ENCODE data around the gene FKBP8. TPM values are rescaled to one million over a fixed set of nuclear protein-coding genes. Genes with fewer than 3 reads are reported as not detected.
A peak's percentile ranks its signal among the peaks of the same experiment; 100 is the strongest.
"Not testable (repeated sequence)": the region's sequence is repeated elsewhere in the genome, so short reads cannot be mapped to it uniquely, and the experiment has no call there.

The FKBP8 gene
- 130 and 186 TPM in 2 replicates for total RNA-seq

- no peak for DNase-seq (ENCODE audit: low read depth, low spot score)
These were observed at the start of gene FKBP8 for GRCh38 chr19:18542941-18543813. Gene FKBP8, minus strand, starts transcription at chr19:18543573. Its CDS starts 1,603 bp downstream, at chr19:18541970.

- DNase-seq (ENCODE audit: low read depth, low spot score), result not testable (repeated sequence)
These were observed 49.4 kb upstream of the FKBP8 start for GRCh38 chr19:18592732-18593131.

GRCh38 chr19:18591735-18592385, 48.5 kb upstream of the FKBP8 start:
- DNase-seq (ENCODE audit: low read depth, low spot score), result no peak

GRCh38 chr19:18590273-18591272, 47.2 kb upstream of the FKBP8 start:
- no peak for DNase-seq (ENCODE audit: low read depth, low spot score)

DNA sequence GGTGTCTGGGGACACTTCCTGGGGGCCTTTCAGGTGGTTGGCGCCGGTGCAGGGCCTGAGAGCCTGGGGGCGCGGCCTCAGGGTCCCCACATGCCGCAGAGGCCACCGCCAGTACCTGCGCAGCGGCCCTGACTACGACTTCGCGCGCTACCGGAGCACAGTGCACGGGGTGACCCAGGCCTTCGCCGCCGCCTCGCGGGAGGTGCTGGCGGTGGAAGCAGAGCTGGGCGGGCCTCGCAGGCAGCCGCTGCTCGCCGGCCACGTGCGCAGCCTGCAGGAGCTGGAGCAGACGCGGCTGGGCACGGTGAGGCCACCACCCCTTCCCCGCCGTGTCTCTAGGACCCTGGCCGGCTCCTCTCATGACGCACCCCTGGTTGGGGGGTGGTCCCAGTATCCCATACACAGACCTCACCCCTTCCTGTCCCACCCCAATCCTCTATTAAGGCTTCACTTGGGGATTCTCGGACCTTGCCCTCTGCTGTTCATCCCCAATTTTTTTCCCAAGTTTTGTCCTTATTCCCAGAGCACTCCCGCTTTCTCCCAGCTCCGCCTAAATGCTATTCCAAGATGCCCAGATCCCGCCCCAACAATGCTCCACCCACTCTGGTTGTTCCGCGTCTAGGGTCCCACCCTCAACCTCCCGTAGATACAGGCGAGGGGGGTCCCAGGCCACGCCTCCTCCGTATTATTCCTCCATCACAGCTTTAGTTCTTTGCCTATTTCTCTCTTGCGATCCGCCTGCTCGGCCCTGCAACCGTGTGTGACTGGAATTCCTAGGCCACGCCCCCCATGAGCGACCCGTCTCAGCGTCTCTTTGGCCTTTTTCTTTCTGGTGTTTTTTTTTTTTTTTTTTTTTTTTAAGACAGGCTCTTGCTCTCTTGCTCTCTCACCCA, 46.3 kb upstream of the FKBP8 start:
- DNase-seq (ENCODE audit: low read depth, low spot score), result no peak

- DNase-seq (ENCODE audit: low read depth, low spot score), result peak; percentile 46
These were observed 45.4 kb upstream of the FKBP8 start, which contains the start of gene REX1BD for GRCh38 chr19:18588611-18589379. Gene REX1BD, plus strand, starts transcription at chr19:18588798. Its CDS starts 4 bp downstream, at chr19:18588802.

GRCh38 chr19:18587962-18588610, 44.7 kb upstream of the FKBP8 start:
- no peak for DNase-seq (ENCODE audit: low read depth, low spot score)

GRCh38 chr19:18587561-18587960, 44.2 kb upstream of the FKBP8 start:
- DNase-seq (ENCODE audit: low read depth, low spot score), result no peak

DNA sequence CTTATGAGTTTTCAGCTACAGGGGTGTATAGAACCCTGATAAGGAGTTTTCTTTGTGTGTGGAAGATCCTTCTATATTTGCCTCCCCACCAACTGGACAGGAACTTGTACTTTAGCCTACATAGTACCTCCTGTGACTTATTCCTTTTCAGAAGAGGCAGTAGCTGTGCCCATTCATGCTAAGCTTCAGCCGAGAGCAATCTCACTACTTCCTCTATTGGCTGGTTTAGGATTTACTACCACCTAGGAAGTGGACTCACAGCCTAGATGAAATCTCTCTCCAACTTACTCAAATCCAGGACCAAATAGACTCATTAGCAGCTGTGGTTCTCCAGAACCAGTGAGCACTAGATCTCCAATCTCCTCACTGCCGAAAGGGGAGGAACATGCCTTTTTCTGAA, 42.9 kb upstream of the FKBP8 start:
- no peak for DNase-seq (ENCODE audit: low read depth, low spot score)

GRCh38 chr19:18580311-18580710, 36.9 kb upstream of the FKBP8 start:
- DNase-seq (ENCODE audit: low read depth, low spot score), result no peak

- DNase-seq (ENCODE audit: low read depth, low spot score), result no peak
These were observed 34.1 kb upstream of the FKBP8 start for GRCh38 chr19:18577365-18577914.

GRCh38 chr19:18576383-18576782, 33.0 kb upstream of the FKBP8 start:
- no peak for DNase-seq (ENCODE audit: low read depth, low spot score)

GRCh38 chr19:18574691-18575291, 31.4 kb upstream of the FKBP8 start:
- DNase-seq (ENCODE audit: low read depth, low spot score), result no peak

DNA sequence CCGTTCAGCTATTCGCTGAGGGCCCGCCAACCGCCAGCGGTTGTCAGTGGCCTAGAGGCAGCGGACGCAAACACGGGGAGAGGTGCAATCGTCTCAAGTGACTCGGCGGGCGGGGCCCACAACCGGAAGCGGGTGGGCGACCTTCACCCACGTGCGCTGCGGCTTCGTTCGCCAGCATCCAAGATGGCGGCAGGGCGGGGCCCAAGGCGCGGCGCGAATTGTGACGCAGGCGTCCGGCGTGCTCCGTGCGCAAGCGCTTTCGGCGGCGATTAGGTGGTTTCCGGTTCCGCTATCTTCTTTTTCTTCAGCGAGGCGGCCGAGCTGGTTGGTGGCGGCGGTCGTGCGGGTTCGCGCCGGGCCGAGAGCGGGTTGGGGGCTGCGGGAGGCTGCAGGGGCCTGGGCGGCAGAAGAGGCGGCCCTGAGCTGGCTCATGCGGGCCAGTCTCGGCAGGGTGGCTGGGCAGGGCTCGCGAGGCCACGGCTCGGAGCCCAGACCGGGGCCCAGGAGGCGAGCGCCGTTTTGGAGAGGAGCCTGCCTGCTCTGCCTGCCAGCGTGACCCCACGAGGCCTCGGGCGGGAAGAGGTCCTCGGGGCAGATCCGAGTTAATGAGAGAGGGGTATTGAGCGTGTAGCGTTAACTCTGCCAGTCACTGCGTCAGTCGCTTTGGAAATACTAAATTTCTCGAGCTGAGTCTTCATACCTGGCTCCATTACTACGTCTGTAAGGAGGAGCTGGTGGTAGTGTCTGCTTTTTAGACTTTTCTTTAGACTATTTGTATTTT, 28.4 kb upstream of the FKBP8 start, which contains the start of gene UBA52:
TSS of gene UBA52 (plus strand) at position 294 of the 781 bp plus-strand sequence. CDS start 1,444 bp downstream, outside the sequence.
- peak; percentile 83 for DNase-seq (ENCODE audit: low read depth, low spot score)

DNA sequence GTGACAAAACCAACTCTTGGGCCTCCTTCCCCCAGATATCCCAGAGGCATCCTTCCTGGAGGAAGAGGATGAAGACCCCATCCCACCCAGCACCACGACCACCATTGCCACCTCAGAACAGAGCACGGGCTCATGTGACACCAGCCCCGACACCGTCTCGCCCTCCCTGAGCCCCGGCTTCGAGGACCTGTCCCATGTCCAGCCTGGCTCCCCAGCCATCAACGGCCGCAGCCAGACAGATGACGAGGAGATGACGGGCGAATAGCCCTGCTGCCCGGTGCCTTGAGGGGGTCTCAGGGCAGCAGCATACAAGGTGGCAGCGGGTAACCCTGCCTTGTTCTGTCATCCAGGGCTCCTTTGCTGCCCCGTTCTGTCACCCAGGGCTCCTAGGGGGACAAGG, 25.0 kb upstream of the FKBP8 start:
- no peak for DNase-seq (ENCODE audit: low read depth, low spot score)

- DNase-seq (ENCODE audit: low read depth, low spot score), result no peak
These were observed 23.6 kb upstream of the FKBP8 start for GRCh38 chr19:18566953-18567352.

GRCh38 chr19:18562086-18562485, 18.7 kb upstream of the FKBP8 start:
- DNase-seq (ENCODE audit: low read depth, low spot score), result peak; percentile 62

Measured in pulmonary artery endothelial cell (primary cell).